ENCODE data around the gene VCAN.
A peak's percentile ranks its signal among the peaks of the same experiment; 100 is the strongest.

VCAN gene

GRCh38 chr5:83450183-83450966 lies 21.2 kb upstream of the VCAN start:
- Mint-ChIP-seq H3K27ac (no peak overlapping the region), H3K36me3 (ENCODE audit: low read depth) (no peaks in the 10 kb centered on the region), H3K4me3 (no peak overlapping the region), H3K27me3 (ENCODE audit: low read depth) (no peaks in the 10 kb centered on the region), H3K4me1 (no peaks in the 10 kb centered on the region), H3K9me3 (peaks cover 16% of the 10 kb centered on the region)
- no peak for TF ChIP-seq CTCF (IDR thresholded peaks at IDR 0.05; ENCODE audit: unreplicated experiment in 3 of 3)

GRCh38 chr5:83450967-83451248 lies 20.6 kb upstream of the VCAN start:
- Mint-ChIP-seq H3K9me3 (peaks cover 19% of the 10 kb centered on the region), H3K36me3 (ENCODE audit: low read depth) (no peaks in the 10 kb centered on the region), H3K27me3 (ENCODE audit: low read depth) (no peaks in the 10 kb centered on the region), H3K4me1 (no peaks in the 10 kb centered on the region), H3K4me3 (no peak overlapping the region), H3K27ac (no peak overlapping the region)
- no peak for TF ChIP-seq CTCF (IDR thresholded peaks at IDR 0.05; ENCODE audit: unreplicated experiment in 3 of 3)

- Mint-ChIP-seq H3K27me3 (ENCODE audit: low read depth) (no peaks in the 10 kb centered on the region), H3K27ac (no peak overlapping the region), H3K4me1 (no peaks in the 10 kb centered on the region), H3K9me3 (peaks cover 23% of the 10 kb centered on the region), H3K36me3 (ENCODE audit: low read depth) (peaks cover 3% of the 10 kb centered on the region), H3K4me3 (no peak overlapping the region)
- no peak for TF ChIP-seq CTCF (IDR thresholded peaks at IDR 0.05; ENCODE audit: unreplicated experiment in 3 of 3)
Observed at GRCh38 chr5:83451955-83452354, 19.6 kb upstream of the VCAN start.

GRCh38 chr5:83453937-83454336 lies 17.6 kb upstream of the VCAN start:
- no peaks in the 10 kb centered on the region for H3K27me3 Mint-ChIP-seq (ENCODE audit: low read depth)
- peaks cover 29% of the 10 kb centered on the region for H3K9me3 Mint-ChIP-seq
- no peak overlapping the region for H3K4me3 Mint-ChIP-seq
- TF ChIP-seq CTCF (IDR thresholded peaks at IDR 0.05; ENCODE audit: unreplicated experiment in 3 of 3), result no peak
- H3K4me1 Mint-ChIP-seq, result no peaks in the 10 kb centered on the region
- peaks cover 7% of the 10 kb centered on the region for H3K36me3 Mint-ChIP-seq (ENCODE audit: low read depth)
- H3K27ac Mint-ChIP-seq, result no peak overlapping the region

- Mint-ChIP-seq H3K27me3 (ENCODE audit: low read depth) (no peaks in the 10 kb centered on the region), H3K4me1 (peaks cover 6% of the 10 kb centered on the region), H3K9me3 (peaks cover 5% of the 10 kb centered on the region), H3K4me3 (no peak overlapping the region), H3K36me3 (ENCODE audit: low read depth) (peaks cover 5% of the 10 kb centered on the region), H3K27ac (no peak overlapping the region)
- TF ChIP-seq CTCF (IDR thresholded peaks at IDR 0.05; ENCODE audit: unreplicated experiment in 3 of 3), result no peak
Observed at GRCh38 chr5:83464261-83464660, 7.3 kb upstream of the VCAN start.

GRCh38 chr5:83467371-83468035 lies 4.0 kb upstream of the VCAN start:
- peaks cover 8% of the 10 kb centered on the region for H3K36me3 Mint-ChIP-seq (ENCODE audit: low read depth)

More at GRCh38 chr5:83467371-83468035, 4.0 kb upstream of the VCAN start:
- Mint-ChIP-seq H3K4me3 (no peak overlapping the region), H3K9me3 (peaks cover 5% of the 10 kb centered on the region), H3K27me3 (ENCODE audit: low read depth) (no peaks in the 10 kb centered on the region), H3K4me1 (peaks cover 11% of the 10 kb centered on the region), H3K27ac (peak overlapping the region in 2 of 3 experiments; percentile 6 to 23)
- peak in 1 of 3 experiments; percentile 11 for TF ChIP-seq CTCF (IDR thresholded peaks at IDR 0.05; ENCODE audit: unreplicated experiment in 3 of 3)
